Measurements from ENCODE around the gene BCAN.

BCAN gene

GRCh38 chr1:156677616-156678596 is 36.0 kb downstream of the BCAN start:
- peak; percentile 66 for DNase-seq

- DNase-seq: no peak
Measured at GRCh38 chr1:156680056-156680455, 38.1 kb downstream of the BCAN start.

- DNase-seq: no peak
Measured at GRCh38 chr1:156681196-156681960, 39.5 kb downstream of the BCAN start.

GRCh38 chr1:156682166-156682890 is 40.4 kb downstream of the BCAN start:
- DNase-seq: no peak

GRCh38 chr1:156684227-156684782 is 42.4 kb downstream of the BCAN start:
- DNase-seq: no peak

- DNase-seq: peak; percentile 93
Measured at GRCh38 chr1:156689035-156689952, 47.4 kb downstream of the BCAN start.

GRCh38 chr1:156689953-156690674 is 48.2 kb downstream of the BCAN start:
- DNase-seq: no peak

GRCh38 chr1:156690675-156691036 is 48.7 kb downstream of the BCAN start:
- DNase-seq: no peak

- DNase-seq: no peak
Measured at GRCh38 chr1:156691191-156691590, 49.3 kb downstream of the BCAN start.

- peak; percentile 22 for DNase-seq
Measured at GRCh38 chr1:156691665-156692440, 49.9 kb downstream of the BCAN start.

GRCh38 chr1:156692441-156692924 is 50.6 kb downstream of the BCAN start:
- no peak for DNase-seq

- peak; percentile 68 for DNase-seq
Measured at GRCh38 chr1:156692925-156693847, 51.3 kb downstream of the BCAN start.

- peak; percentile 25 for DNase-seq
Measured at GRCh38 chr1:156693848-156694689, 52.2 kb downstream of the BCAN start.

- DNase-seq: no peak
Measured at GRCh38 chr1:156694690-156694962, 52.7 kb downstream of the BCAN start.

- no peak for DNase-seq
Measured at GRCh38 chr1:156696755-156697154, 54.8 kb downstream of the BCAN start.

- DNase-seq: no peak
Measured at GRCh38 chr1:156697481-156697880, 55.6 kb downstream of the BCAN start.

- DNase-seq: no peak
Measured at GRCh38 chr1:156698995-156699394, 57.1 kb downstream of the BCAN start.

All from hematopoietic multipotent progenitor cell treated with erythropoietin and hydrocortisone succinate and interleukin-3 and kit ligand, for 4 days (in vitro differentiated cells).